Pancreas (tissue), 10 donors: ENCODE measurements around the gene CLSTN1. TPM values are rescaled to one million over a fixed set of nuclear protein-coding genes. Genes with fewer than 3 reads are reported as not detected.

Experiments
- ATAC-seq, 4 donors: fragments of 200-7000 bp; cut with Tn5 transposase; one replicate each; pipeline versions ENCODE4 v1.8.0 to v1.9.1; 2020; ENCODE audit warnings: mild to moderate bottlenecking in 4 of 4, moderate library complexity in 4 of 4
- DNase-seq, 6 donors: peaks; one replicate each; pipeline ENCODE4 v3.0.0-alpha.2; 2020
- FAIRE-seq: peaks from 2 replicates; lab custom pipeline; 2012; peaks lifted over from hg19 to GRCh38; lab: Jason Lieb, UNC
- H3K27ac ChIP-seq, 4 donors: fragments of 200-600 bp; sonication (generic); 1 replicate in 3 of 4; 2 replicates in 1 of 4; pipeline versions ENCODE4 v1.5.0 to v1.8.0; 2020
- H3K27me3 ChIP-seq, 4 donors: fragments of 200-600 bp; one replicate each; pipeline ENCODE4 v1.8.0; 2021
- H3K36me3 ChIP-seq, 3 donors: fragments of 200-600 bp; sonication (generic) in 1 of 3; one replicate each; pipeline versions ENCODE4 v1.5.0 to v1.8.0; 2020 to 2021
- H3K4me1 ChIP-seq, 3 donors: fragments of 200-600 bp; one replicate each; pipeline ENCODE4 v1.8.0; 2021
- H3K4me3 ChIP-seq, 4 donors: fragments of 200-600 bp; sonication (generic) in 2 of 4; one replicate each; pipeline versions ENCODE4 v1.5.0 to v1.8.0; 2020 to 2021
- H3K9me3 ChIP-seq, 4 donors: fragments of 200-600 bp; one replicate each; pipeline ENCODE4 v1.8.0; 2021
- CTCF ChIP-seq, 4 donors: fragments of 200-600 bp; sonication (generic) in 3 of 4; IDR thresholded peaks; one replicate each; pipeline versions ENCODE4 v1.5.0 to v1.8.0; 2021; ENCODE audit warnings: antibody characterized with exemption in 4 of 4
- WGBS, 2 donors: extraction: QIAGEN DNeasy Blood & Tissue Kit; methylation state at CpG; one replicate each; pipeline ENCODE4 v1.1.7; 2013; 5-methylcytosine and 5-hydroxymethylcytosine counted together
- intact Hi-C, 3 donors: fragments of 100-400 bp; cut with DNase I; formaldehyde crosslinking; loops; one replicate each; pipeline versions ENCODE4 v1.11.1 to v1.14.2; 2022
- polyA plus RNA-seq, 2 donors: library from polyadenylated mRNA; stranded (reverse); fragments of 200-250 nt; gene quantifications; one replicate each; pipeline ENCODE4 v1.2.3, GENCODE V29; 2013
- total RNA-seq, 6 donors: library from RNA; stranded (reverse); fragmentation: NEBNext Ultra II Directional in 4 of 6; extraction: Animal tissue kit (Norgen Biotek cat#: 25700) in 4 of 6; gene quantifications; one replicate each; pipeline versions ENCODE4 v1.2.1 to v1.2.4, GENCODE V29; 2021 to 2023
- donor health status: healthy with polysubstance abuse.
- donor health status: DM: no; HTN: no; CAD: no; lungs with moderate emphysema.
- donor health status: DM: no; HTN: no; CAD: no.
- donor health status: control.
- donor health status: control.
- donor health status: Bipolar disorder and iron deficiency.
- donor health status: DM: yes; HTN: yes; CAD: no.
- donor health status: DM: no; HTN: no; CAD: no.
- donor health status: DM: no; HTN: no; CAD: no.
- donor health status: DM: yes; HTN: yes; CAD: no.

Gene CLSTN1
- total and polyA plus RNA-seq, 8 donors = 44.2 to 73.5 (median 61.8) TPM

DNA sequence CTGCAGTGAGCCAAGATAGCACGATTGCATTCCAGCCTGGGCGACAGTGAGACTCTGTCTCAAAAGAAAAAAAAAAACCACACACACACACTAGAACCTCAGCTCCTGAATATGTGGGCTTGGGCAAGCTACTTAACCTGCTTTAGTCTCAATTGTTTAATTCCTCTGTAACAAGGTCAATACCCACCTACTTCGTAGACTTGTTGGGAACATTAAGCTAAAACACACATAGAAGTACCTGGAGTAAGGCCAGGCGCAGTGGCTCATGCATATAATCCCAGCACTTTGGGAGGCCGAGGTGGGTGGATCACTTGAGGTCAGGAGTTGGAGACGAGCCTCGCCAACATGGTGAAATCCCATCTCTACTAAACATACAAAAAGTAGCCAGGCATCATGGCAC lies 77.1 kb downstream of the CLSTN1 start:
- no peaks in the 10 kb centered on the region for H3K9me3 ChIP-seq
- intact Hi-C loops = no loop called here
- no peaks in the 10 kb centered on the region for H3K4me1 ChIP-seq
- peaks cover 0 to 59% (median 18%) of the 10 kb centered on the region in 3 donors for H3K36me3 ChIP-seq
- FAIRE-seq (no peak), ATAC-seq (no peak), DNase-seq (peak in 1 of 6 donors; percentile 6)
- H3K4me3 ChIP-seq = no peak overlapping the region
- 93 to 96% methylated on average over 7 of the region's 7 CpGs for WGBS, 2 donors
- no peak overlapping the region for H3K27ac ChIP-seq
- H3K27me3 ChIP-seq = no peaks in the 10 kb centered on the region
- TF ChIP-seq CTCF (IDR thresholded peaks at IDR 0.05) = no peak

- intact Hi-C loops = no loop called here
- ATAC-seq (no peak), FAIRE-seq (no peak), DNase-seq (peak in 1 of 6 donors; percentile 3)
- TF ChIP-seq CTCF (IDR thresholded peaks at IDR 0.05) = no peak
- 89 to 96% methylated on average over 3 of the region's 3 CpGs for WGBS, 2 donors
- Histone ChIP-seq H3K36me3 (peaks cover 0 to 57% (median 18%) of the 10 kb centered on the region in 3 donors), H3K9me3 (no peaks in the 10 kb centered on the region), H3K27ac (no peak overlapping the region), H3K27me3 (no peaks in the 10 kb centered on the region), H3K4me3 (no peak overlapping the region), H3K4me1 (no peaks in the 10 kb centered on the region)
These were observed 77.6 kb downstream of the CLSTN1 start for GRCh38 chr1:9746211-9746610.

- no peaks in the 10 kb centered on the region for H3K9me3 ChIP-seq
- peaks cover 0 to 64% (median 26%) of the 10 kb centered on the region in 3 donors for H3K36me3 ChIP-seq
- H3K27me3 ChIP-seq = no peaks in the 10 kb centered on the region
- no peak for ATAC-seq
- intact Hi-C loops = no loop called here
- H3K27ac ChIP-seq = no peak overlapping the region
- no peak for TF ChIP-seq CTCF (IDR thresholded peaks at IDR 0.05)
- WGBS, 2 donors = 95 to 96% methylated on average over 28 of the region's 28 CpGs
- H3K4me1 ChIP-seq = no peaks in the 10 kb centered on the region
- peak in 1 of 6 donors; percentile 9 for DNase-seq
- H3K4me3 ChIP-seq = no peak overlapping the region
- FAIRE-seq = no peak
These were observed 79.5 kb downstream of the CLSTN1 start for GRCh38 chr1:9744106-9744799.

DNA sequence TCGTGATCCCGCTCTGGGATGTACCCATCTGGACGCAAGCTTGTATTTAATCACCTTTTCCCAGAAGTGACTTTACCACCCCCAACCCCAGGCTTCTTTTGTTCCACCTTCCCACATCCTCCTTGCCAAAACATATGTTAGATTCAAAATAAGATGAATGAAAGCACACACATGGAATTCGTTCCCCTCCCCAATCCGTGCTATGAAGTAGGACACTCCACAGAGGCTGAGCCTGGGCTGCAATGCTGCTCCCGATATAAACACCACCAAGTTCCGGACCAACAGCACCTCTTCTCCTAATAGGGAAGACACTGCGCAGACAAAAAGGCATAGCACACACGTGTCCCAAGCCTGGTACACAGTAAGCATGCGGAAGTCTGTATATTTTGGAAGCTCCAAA lies 86.1 kb downstream of the CLSTN1 start:
- TF ChIP-seq CTCF (IDR thresholded peaks at IDR 0.05) = no peak
- H3K36me3 ChIP-seq = peaks cover 4 to 87% (median 34%) of the 10 kb centered on the region in 3 donors
- H3K27ac ChIP-seq = no peak overlapping the region
- H3K4me3 ChIP-seq = no peak overlapping the region
- no peak for FAIRE-seq
- H3K9me3 ChIP-seq = no peaks in the 10 kb centered on the region
- H3K4me1 ChIP-seq = no peaks in the 10 kb centered on the region
- WGBS, 2 donors = 91% methylated on average over 10 of the region's 10 CpGs
- no peaks in the 10 kb centered on the region for H3K27me3 ChIP-seq
- no peak for ATAC-seq
- peak in 1 of 6 donors; percentile 2 for DNase-seq
- intact Hi-C loops = no loop called here

DNA sequence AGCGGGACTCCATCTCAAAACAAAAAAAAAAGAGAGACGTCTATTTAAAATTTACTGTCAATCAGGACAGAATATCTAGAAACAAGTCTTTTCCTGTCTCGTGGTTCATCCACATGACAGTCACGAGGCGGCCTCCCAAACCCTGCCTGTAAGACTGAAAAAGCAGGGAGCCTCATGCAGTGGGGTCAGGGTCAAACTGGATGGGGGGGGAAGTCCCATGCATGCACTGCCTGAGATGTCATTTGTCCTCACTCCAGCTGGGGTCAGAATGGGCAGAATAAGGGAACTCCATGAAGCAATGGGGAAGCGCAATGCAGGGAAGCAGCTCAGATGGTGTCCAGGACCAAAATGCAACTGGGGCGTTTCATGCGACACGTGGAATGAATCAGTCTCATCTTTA lies 86.7 kb downstream of the CLSTN1 start:
- FAIRE-seq (no peak), DNase-seq (no peak), ATAC-seq (peak in 2 of 4 donors; percentile 58 to 72)
- no peak for TF ChIP-seq CTCF (IDR thresholded peaks at IDR 0.05)
- no peaks in the 10 kb centered on the region for H3K9me3 ChIP-seq
- H3K4me3 ChIP-seq = no peak overlapping the region
- H3K4me1 ChIP-seq = no peaks in the 10 kb centered on the region
- H3K27ac ChIP-seq = no peak overlapping the region
- no peaks in the 10 kb centered on the region for H3K27me3 ChIP-seq
- peaks cover 4 to 89% (median 41%) of the 10 kb centered on the region in 3 donors for H3K36me3 ChIP-seq
- intact Hi-C loops = no loop called here
- 94% methylated on average over 9 of the region's 9 CpGs for WGBS, 2 donors
